ENCODE results near the gene PTPRG.

Gene PTPRG

DNA sequence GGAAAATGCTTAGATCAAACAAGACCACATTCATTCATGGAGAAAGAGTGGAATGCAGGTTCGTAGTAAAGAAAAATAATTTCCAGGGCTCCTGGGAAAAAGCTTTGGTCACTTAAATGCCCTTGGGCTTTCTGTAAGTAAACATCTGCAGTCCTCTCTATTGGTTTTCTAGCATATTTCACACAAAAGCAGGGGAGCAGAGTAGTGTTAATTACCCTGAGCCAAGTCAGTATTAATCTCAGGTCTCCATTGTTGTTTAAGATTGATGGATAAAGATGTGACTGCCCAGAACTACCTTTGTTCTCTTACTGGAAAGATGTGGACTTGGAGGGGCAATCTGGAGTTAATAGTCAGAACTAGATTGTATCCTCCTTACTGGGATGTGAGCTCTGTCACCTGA is 242.6 kb downstream of the PTPRG start:
- no peak for DNase-seq (ENCODE audit: low read depth)
- TF ChIP-seq, protein P1, sequence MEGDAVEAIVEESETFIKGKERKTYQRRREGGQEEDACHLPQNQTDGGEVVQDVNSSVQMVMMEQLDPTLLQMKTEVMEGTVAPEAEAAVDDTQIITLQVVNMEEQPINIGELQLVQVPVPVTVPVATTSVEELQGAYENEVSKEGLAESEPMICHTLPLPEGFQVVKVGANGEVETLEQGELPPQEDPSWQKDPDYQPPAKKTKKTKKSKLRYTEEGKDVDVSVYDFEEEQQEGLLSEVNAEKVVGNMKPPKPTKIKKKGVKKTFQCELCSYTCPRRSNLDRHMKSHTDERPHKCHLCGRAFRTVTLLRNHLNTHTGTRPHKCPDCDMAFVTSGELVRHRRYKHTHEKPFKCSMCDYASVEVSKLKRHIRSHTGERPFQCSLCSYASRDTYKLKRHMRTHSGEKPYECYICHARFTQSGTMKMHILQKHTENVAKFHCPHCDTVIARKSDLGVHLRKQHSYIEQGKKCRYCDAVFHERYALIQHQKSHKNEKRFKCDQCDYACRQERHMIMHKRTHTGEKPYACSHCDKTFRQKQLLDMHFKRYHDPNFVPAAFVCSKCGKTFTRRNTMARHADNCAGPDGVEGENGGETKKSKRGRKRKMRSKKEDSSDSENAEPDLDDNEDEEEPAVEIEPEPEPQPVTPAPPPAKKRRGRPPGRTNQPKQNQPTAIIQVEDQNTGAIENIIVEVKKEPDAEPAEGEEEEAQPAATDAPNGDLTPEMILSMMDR (IDR thresholded peaks at IDR 0.05; ENCODE audit: insufficient read depth, low read depth, low read length, missing control alignments): no peak

DNA sequence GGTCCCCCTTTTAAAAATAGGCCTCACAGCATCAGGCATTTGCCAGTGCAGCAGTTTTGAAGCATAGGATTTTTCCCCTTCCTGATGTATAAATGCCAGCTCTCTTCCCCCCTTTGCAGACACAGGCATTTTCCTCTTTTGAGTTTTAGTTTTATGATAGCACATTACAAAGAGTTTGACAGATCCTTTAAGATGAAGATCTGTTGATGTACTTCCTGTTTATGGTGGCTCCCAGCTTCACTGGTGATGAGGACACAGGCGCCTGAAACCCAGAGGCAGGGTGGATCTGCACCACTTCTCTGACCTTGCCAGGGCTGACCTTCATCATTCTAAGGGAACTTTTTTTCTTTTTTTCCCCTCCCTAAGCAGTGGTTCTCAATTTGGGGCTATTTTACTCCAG is 243.4 kb downstream of the PTPRG start:
- TF ChIP-seq, protein P1 (IDR thresholded peaks at IDR 0.05; ENCODE audit: insufficient read depth, low read depth, low read length, missing control alignments): no peak
- no peak for DNase-seq (ENCODE audit: low read depth)
- H3K4me3 ChIP-seq (ENCODE audit: low read length): no peak overlapping the region

More for the DNA sequence above, 242.6 kb downstream of the PTPRG start:
- no peak overlapping the region for H3K4me3 ChIP-seq (ENCODE audit: low read length)

DNA sequence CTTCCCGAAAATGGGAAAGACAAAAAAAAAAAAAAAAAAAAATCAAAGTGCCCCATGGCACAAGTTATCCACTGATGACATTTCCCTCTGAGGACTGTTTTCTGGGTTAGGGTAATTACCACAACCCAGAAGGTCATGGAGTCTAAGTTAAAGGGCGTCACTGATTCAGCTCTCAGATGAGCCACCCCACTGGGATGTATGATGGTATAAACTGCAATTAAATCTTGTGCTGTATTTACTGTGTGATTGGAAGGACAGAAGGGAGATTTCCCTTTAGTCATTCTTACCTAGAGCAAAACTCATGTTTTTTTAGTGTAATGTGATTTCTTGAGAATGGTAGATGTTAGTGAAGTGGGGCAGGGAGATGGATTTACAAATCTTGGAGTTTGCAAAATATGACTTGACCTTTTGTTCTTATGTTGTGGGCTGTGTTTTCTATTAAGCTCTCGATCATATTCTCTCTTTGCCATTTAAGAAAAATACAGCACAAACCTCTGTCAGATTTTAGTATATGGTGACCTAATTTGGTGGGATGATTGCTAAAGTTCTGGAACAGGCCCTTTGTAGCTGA is 244.2 kb downstream of the PTPRG start:
- no peak overlapping the region for H3K4me3 ChIP-seq (ENCODE audit: low read length)
- TF ChIP-seq, protein P1 (IDR thresholded peaks at IDR 0.05; ENCODE audit: insufficient read depth, low read depth, low read length, missing control alignments): no peak
- no peak for DNase-seq (ENCODE audit: low read depth)

DNA sequence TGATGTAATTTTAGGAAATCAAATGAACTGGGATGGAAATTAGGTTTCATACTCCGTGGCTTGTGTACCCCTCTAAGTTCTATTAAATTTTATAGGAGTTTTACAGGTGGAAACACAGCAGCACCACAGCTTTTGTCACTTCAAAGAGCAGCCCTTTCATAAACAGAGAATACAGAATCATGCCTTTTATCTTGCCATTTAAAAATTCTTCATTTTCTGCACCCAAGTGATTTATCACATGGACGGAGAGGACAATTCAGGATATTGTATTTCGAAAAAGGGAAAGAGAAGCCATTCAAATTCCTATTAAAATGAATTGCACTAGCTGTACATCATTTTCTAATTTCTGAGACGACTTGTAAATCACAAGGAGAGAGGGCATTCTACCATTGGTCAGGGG is 245.4 kb downstream of the PTPRG start:
- H3K4me3 ChIP-seq (ENCODE audit: low read length): no peak overlapping the region
- TF ChIP-seq, protein P1 (IDR thresholded peaks at IDR 0.05; ENCODE audit: insufficient read depth, low read depth, low read length, missing control alignments): no peak
- no peak for DNase-seq (ENCODE audit: low read depth)

DNA sequence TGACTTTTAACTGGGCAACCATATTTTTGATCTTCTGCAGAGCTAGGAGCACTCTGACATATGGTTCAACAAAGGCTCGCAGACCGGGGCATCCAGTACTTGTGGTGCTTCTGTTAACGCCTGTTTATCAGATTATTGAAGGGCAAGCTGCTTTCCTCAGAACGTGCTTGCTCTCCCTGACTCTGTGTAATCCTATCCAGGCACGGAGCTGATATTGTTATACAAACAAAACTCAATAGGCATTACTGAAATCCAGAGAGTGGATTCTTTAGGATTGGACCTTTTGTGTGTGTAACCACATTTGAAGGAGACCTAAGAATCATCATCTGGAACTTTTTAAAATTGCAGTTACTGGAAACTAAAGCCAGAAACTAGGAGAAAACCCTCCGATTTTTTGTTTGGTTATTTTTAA is 246.5 kb downstream of the PTPRG start:
- H3K4me3 ChIP-seq (ENCODE audit: low read length): no peak overlapping the region
- TF ChIP-seq, protein P1 (IDR thresholded peaks at IDR 0.05; ENCODE audit: insufficient read depth, low read depth, low read length, missing control alignments): no peak
- no peak for DNase-seq (ENCODE audit: low read depth)

DNA sequence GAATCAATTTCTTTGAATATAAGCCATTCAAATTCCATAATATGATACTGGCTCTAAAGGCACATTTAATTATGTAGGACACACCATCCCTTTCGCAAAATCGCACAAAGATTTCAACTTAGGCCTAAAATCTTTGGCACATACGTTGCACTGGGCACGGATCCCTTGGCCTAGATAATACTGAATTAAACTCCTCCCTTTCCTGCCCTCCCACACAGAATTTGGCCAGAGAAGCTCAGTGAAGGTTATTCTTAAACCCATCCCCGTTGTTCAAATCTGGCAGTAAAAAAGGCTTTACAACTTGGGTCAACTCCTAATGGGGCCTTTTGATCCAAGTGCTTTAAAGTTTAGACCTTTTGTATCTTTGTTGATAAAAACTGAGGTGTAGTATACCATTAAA is 247.2 kb downstream of the PTPRG start:
- H3K4me3 ChIP-seq (ENCODE audit: low read length): no peak overlapping the region
- TF ChIP-seq, protein P1 (IDR thresholded peaks at IDR 0.05; ENCODE audit: insufficient read depth, low read depth, low read length, missing control alignments): no peak
- no peak for DNase-seq (ENCODE audit: low read depth)

DNA sequence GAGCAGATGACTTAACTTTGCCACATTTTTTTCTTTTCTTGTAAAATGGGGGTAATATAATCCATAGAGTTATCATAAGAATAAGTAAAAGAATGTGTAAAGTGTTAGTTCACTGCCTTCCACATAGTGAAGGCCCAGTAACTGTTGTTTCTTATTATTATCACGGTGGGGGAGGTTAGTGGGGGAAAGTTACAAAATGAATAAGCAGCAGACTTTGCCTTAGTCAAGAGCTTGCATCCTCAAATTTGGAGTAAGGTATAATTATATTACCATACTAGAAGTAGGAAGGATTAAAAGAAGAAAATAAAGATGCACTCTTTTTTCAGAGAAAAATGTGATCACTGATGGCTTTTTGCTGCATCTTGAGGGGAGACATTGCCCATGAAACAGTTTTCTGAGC is 247.6 kb downstream of the PTPRG start:
- DNase-seq (ENCODE audit: low read depth): no peak
- no peak overlapping the region for H3K4me3 ChIP-seq (ENCODE audit: low read length)
- TF ChIP-seq, protein P1 (IDR thresholded peaks at IDR 0.05; ENCODE audit: insufficient read depth, low read depth, low read length, missing control alignments): no peak
